HepG2 (cell line): ENCODE measurements around the gene SRXN1. TPM values are rescaled to one million over a fixed set of nuclear protein-coding genes. Genes with fewer than 3 reads are reported as not detected.
A peak's percentile ranks its signal among the peaks of the same experiment; 100 is the strongest.

Experiments
- E2F2 ChIP-seq: sonication (generic); formaldehyde crosslinking; IDR thresholded peaks from 2 replicates; pipeline ENCODE4 v1.4.0; 2020; ENCODE audit warnings: missing genetic modification reagents, borderline replicate concordance
- HNF4G ChIP-seq, 2 experiments: sonication (generic) in 1 of 2; formaldehyde crosslinking in 1 of 2; IDR thresholded peaks; 2 replicates each; pipeline versions ENCODE4 v1.4.0 to v1.6.1; 2011 to 2020; ENCODE audit warnings: borderline replicate concordance in 2 of 2, low read depth in 2 of 2, mild to moderate bottlenecking in 2 of 2, low read length in 1 of 2, missing genetic modification reagents in 1 of 2, moderate library complexity in 1 of 2
- HNRNPL ChIP-seq: fragments of 200-400 bp; formaldehyde crosslinking; IDR thresholded peaks from 2 replicates; pipeline ENCODE4 v1.6.1; 2017; ENCODE audit warnings: mild to moderate bottlenecking, low read depth, low read length
- JUNB ChIP-seq: sonication (generic); formaldehyde crosslinking; IDR thresholded peaks from 2 replicates; pipeline ENCODE4 v1.8.0; 2022; ENCODE audit warnings: missing genetic modification reagents, mild to moderate bottlenecking, borderline replicate concordance
- NFRKB ChIP-seq: fragments of 450-650 bp; IDR thresholded peaks from 2 replicates; pipeline ENCODE4 v1.6.1; 2017
- NR2F2 ChIP-seq: IDR thresholded peaks from 2 replicates; pipeline ENCODE4 v1.6.1; 2012; ENCODE audit warnings: low read depth, inconsistent platforms, borderline replicate concordance
- PLSCR1 ChIP-seq: sonication (generic); formaldehyde crosslinking; IDR thresholded peaks from 2 replicates; pipeline ENCODE4 v1.5.0; 2020; ENCODE audit warnings: missing genetic modification reagents, mild to moderate bottlenecking, borderline replicate concordance
- RXRB ChIP-seq: IDR thresholded peaks from 2 replicates; pipeline ENCODE4 v1.6.1; 2016; ENCODE audit warnings: borderline replicate concordance, missing genetic modification reagents, missing compliant biosample characterization
- SALL1 ChIP-seq: sonication (generic); formaldehyde crosslinking; IDR thresholded peaks from 2 replicates; pipeline ENCODE4 v1.8.0; 2022; ENCODE audit warnings: mild to moderate bottlenecking, missing genetic modification reagents
- ZFP36L1 ChIP-seq: sonication (generic); formaldehyde crosslinking; IDR thresholded peaks from 2 replicates; pipeline ENCODE4 v1.8.0; 2022; ENCODE audit warnings: mild to moderate bottlenecking, missing genetic modification reagents, moderate library complexity
- ZFX ChIP-seq: sonication (generic); formaldehyde crosslinking; IDR thresholded peaks from 2 replicates; pipeline ENCODE4 v1.4.0; 2020; ENCODE audit warnings: mild to moderate bottlenecking, low read depth, missing genetic modification reagents, moderate library complexity
- ZNF34 ChIP-seq: sonication (generic); formaldehyde crosslinking; IDR thresholded peaks from 2 replicates; pipeline ENCODE4 v1.4.0; 2020; ENCODE audit warnings: mild to moderate bottlenecking, missing genetic modification reagents, borderline replicate concordance
- ZNF639 ChIP-seq: conservative IDR thresholded peaks from 2 replicates; pipeline ENCODE4 v1.6.1; 2018; ENCODE audit warnings: missing genetic modification reagents
- ZNF670 ChIP-seq: sonication (generic); formaldehyde crosslinking; IDR thresholded peaks from 2 replicates; pipeline ENCODE4 v1.8.0; 2022; ENCODE audit warnings: mild to moderate bottlenecking, missing genetic modification reagents, borderline replicate concordance
- polyA plus RNA-seq, 8 experiments: library from polyadenylated mRNA; depleted of rRNA in 3 of 8; stranded (reverse) in 7 of 8; unstranded in 1 of 8; fragments of >200 nt; fragmentation: Illumina TruSeq in 4 of 8; extraction: Trizol in 4 of 8; gene quantifications; 2 replicates each; pipeline versions ENCODE4 v1.2.1 to v1.2.3, GENCODE V29; 2011 to 2016; ENCODE audit warnings: low read depth in 4 of 8, missing spikeins in 1 of 8, mixed read lengths in 1 of 8; ENCODE audit not compliant: insufficient read depth in 1 of 8
- total RNA-seq, 5 experiments: library from RNA; depleted of rRNA; stranded (reverse); fragments of >200 nt; fragmentation: Illumina TruSeq; extraction: Trizol; gene quantifications; 2 replicates each; pipeline ENCODE4 v1.2.3, GENCODE V29; 2016; ENCODE audit warnings: low read depth in 1 of 5
- TF ChIP-seq, protein P1 (sequence below), 2 experiments: fragments of 450-650 bp in 1 of 2; sonication (generic) in 1 of 2; formaldehyde crosslinking; IDR thresholded peaks; 2 replicates each; pipeline versions ENCODE4 v1.5.0 to v1.8.0; 2020 to 2022; ENCODE audit warnings: mild to moderate bottlenecking in 1 of 2, missing genetic modification reagents in 1 of 2
- TF ChIP-seq, protein P2 (sequence below): IDR thresholded peaks from 2 replicates; pipeline ENCODE4 v1.6.1; 2016; ENCODE audit warnings: mild to moderate bottlenecking

Gene SRXN1
- total and polyA plus RNA-seq, 2 of the 13 experiments (the other 11 are each of a cell fraction or from before 2014, with no cell fraction given): 29.9 to 87.7 TPM

DNA sequence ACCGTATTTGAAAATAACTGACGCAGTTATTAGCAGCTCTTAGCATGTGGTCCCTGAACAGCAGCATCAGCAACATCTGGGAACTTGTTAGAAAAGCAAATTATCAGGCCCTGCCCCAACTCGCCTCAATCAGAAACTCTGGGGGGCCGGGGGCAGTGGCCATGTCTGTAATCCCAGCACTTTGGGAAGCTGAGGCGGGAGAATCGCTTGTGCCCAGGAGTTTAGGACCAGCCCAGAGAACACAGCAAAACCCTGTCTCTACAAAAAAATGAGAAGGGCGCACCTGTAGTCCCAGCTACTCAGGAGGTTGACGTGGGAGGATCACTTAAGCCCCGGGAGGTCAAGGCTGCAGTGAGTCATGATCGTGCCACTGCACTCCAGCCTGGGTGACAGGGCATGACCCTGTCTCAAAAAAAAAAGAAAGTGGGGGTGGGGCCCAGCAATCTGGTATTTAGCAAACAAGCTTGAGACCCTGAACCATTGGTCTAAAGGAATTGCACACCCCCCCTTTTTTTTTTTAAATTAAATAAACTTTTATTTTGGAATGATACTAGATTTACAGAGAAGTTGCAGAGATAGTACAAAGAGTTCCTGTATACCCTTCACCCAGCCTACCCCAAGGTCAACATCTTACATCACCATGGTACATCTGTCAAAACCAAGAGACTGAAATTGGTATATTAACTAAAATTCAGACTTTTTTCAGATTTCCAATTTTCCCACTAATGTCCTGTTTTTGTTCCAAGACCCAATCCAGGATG lies 6.7 kb downstream of the SRXN1 start (continued):
- TF ChIP-seq PLSCR1 (CRISPR knock-in tag): no peak
- TF ChIP-seq HNRNPL: 0 out of 2 replicates have a peak, but pooled peaks have one; percentile 75
- TF ChIP-seq ZNF34 (CRISPR knock-in tag): no peak
- TF ChIP-seq RXRB: peak; percentile 66; the same call in 1 of the 2 replicates
- TF ChIP-seq ZNF639 (CRISPR knock-in tag): no peak
- TF ChIP-seq, protein P1, sequence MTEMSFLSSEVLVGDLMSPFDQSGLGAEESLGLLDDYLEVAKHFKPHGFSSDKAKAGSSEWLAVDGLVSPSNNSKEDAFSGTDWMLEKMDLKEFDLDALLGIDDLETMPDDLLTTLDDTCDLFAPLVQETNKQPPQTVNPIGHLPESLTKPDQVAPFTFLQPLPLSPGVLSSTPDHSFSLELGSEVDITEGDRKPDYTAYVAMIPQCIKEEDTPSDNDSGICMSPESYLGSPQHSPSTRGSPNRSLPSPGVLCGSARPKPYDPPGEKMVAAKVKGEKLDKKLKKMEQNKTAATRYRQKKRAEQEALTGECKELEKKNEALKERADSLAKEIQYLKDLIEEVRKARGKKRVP (CRISPR knock-in tag; IDR thresholded peaks at IDR 0.05): 0 out of 4 replicates have a peak, but pooled peaks of 1 of the 2 experiments have one; percentile 32
- TF ChIP-seq ZFX (CRISPR knock-in tag): no peak
- TF ChIP-seq HNF4G (IDR thresholded peaks at IDR 0.05; ENCODE audit: borderline replicate concordance, low read depth, low read length): peak; percentile 60
- TF ChIP-seq HNF4G (CRISPR knock-in tag; IDR thresholded peaks at IDR 0.05; ENCODE audit: borderline replicate concordance, low read depth): no peak
- 0 out of 2 replicates have a peak, but pooled peaks have one; percentile 12 for TF ChIP-seq ZFP36L1 (CRISPR knock-in tag)
- TF ChIP-seq NR2F2: peak; percentile 93
- no peak for TF ChIP-seq NFRKB
- TF ChIP-seq ZNF670 (CRISPR knock-in tag): 0 out of 2 replicates have a peak, but pooled peaks have one; percentile 45
- TF ChIP-seq, protein P2, sequence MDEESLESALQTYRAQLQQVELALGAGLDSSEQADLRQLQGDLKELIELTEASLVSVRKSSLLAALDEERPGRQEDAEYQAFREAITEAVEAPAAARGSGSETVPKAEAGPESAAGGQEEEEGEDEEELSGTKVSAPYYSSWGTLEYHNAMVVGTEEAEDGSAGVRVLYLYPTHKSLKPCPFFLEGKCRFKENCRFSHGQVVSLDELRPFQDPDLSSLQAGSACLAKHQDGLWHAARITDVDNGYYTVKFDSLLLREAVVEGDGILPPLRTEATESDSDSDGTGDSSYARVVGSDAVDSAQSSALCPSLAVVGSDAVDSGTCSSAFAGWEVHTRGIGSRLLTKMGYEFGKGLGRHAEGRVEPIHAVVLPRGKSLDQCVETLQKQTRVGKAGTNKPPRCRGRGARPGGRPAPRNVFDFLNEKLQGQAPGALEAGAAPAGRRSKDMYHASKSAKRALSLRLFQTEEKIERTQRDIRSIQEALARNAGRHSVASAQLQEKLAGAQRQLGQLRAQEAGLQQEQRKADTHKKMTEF (CRISPR knock-in tag): peak; percentile 34; the same call in 1 of the 2 replicates
- TF ChIP-seq JUNB: peak; percentile 7; the same call in 1 of the 2 replicates
- TF ChIP-seq SALL1: no peak
- no peak for TF ChIP-seq E2F2
